ENCODE measurements around the gene EIPR1. TPM values are rescaled to one million over a fixed set of nuclear protein-coding genes. Genes with fewer than 3 reads are reported as not detected.
"Not testable (repeated sequence)": the region's sequence is repeated elsewhere in the genome, so short reads cannot be mapped to it uniquely, and the experiment has no call there.

EIPR1 gene
- total RNA-seq, 1 experiment from 2014 or later, result 27.8 TPM

- no CpG with 5 or more reads among the region's 6 CpGs for WGBS (ENCODE audit: extremely low coverage, insufficient read length, low lambda C conversion rate)
- H3K9ac ChIP-seq (ENCODE audit: extremely low read depth, insufficient read length, low read length), result no peak overlapping the region
Observed at GRCh38 chr2:3376821-3377220, 797 bp downstream of the EIPR1 start.

GRCh38 chr2:3369340-3370181 is 8.1 kb downstream of the EIPR1 start:
- Mint-ChIP-seq H3K36me3 (ENCODE audit: insufficient read depth in 1 of 3, low read depth in 3 of 3) (peaks cover 13 to 23% (median 20%) of the 10 kb centered on the region in 3 experiments), H3K9me3 (peaks cover 19 to 22% of the 10 kb centered on the region in 2 experiments)
- H3K27ac Mint-ChIP-seq; H4K20me1 ChIP-seq (ENCODE audit: control insufficient read depth, insufficient read depth, insufficient read length); H3K9me3 ChIP-seq (ENCODE audit: control insufficient read depth, low read depth, low read length); H2BK15ac ChIP-seq (ENCODE audit: low read depth, low read length); DNase-seq; H4K5ac ChIP-seq (ENCODE audit: insufficient read length, low read depth, low read length); H3K23me2 ChIP-seq (ENCODE audit: insufficient read length, low read depth, low read length, poor library complexity, severe bottlenecking); H2BK5ac ChIP-seq (ENCODE audit: insufficient read length, low read length); H3K4me3 Mint-ChIP-seq; H3K4me1 ChIP-seq (ENCODE audit: insufficient read depth, low read length); H3K4me1 Mint-ChIP-seq; H2BK20ac ChIP-seq (ENCODE audit: low read depth, low read length, poor library complexity, severe bottlenecking); H3K18ac ChIP-seq (ENCODE audit: insufficient read length, low read depth, low read length); H2AK5ac ChIP-seq (ENCODE audit: insufficient read length, low read length); H4K8ac ChIP-seq (replicated peaks; ENCODE audit: insufficient read length, low read depth, low read length); H3T11ph ChIP-seq (ENCODE audit: low read length); H3K9ac ChIP-seq (ENCODE audit: extremely low read depth, insufficient read length, low read length); H2AFZ ChIP-seq (ENCODE audit: low read length); H2BK120ac ChIP-seq (ENCODE audit: low read depth, low read length, poor library complexity, severe bottlenecking); H3K14ac ChIP-seq (ENCODE audit: insufficient read depth, low read length); H3K27me3 Mint-ChIP-seq (ENCODE audit: low read depth); H3K4ac ChIP-seq (ENCODE audit: low read depth, low read length); H3K4me2 ChIP-seq (ENCODE audit: insufficient read depth, insufficient read length, low read length); H3K56ac ChIP-seq (ENCODE audit: insufficient read length, low read depth, low read length); H4K91ac ChIP-seq (ENCODE audit: insufficient read length, low read depth, low read length); H3K27ac ChIP-seq (ENCODE audit: insufficient read length, low read depth, low read length); H3K23ac ChIP-seq (ENCODE audit: insufficient read length, low read depth, low read length); H3K79me2 ChIP-seq (ENCODE audit: insufficient read depth, low read length); H2BK12ac ChIP-seq (ENCODE audit: insufficient read length, low read depth, low read length); H3K27me3 ChIP-seq (ENCODE audit: insufficient read depth, low read length); H3K79me1 ChIP-seq (ENCODE audit: insufficient read depth, low read depth, low read length, poor library complexity, severe bottlenecking): not testable (repeated sequence)
- no CpG with 5 or more reads among the region's 34 CpGs for WGBS (ENCODE audit: extremely low coverage, insufficient read length, low lambda C conversion rate)

More at GRCh38 chr2:3376821-3377220, 797 bp downstream of the EIPR1 start:
- H3K56ac ChIP-seq (ENCODE audit: insufficient read length, low read depth, low read length), result no peak overlapping the region
- H2AFZ ChIP-seq (ENCODE audit: low read length), result no peak overlapping the region
- no peak overlapping the region for H3K27ac ChIP-seq (ENCODE audit: insufficient read length, low read depth, low read length)
- no peak overlapping the region for H2BK15ac ChIP-seq (ENCODE audit: low read depth, low read length)
- Mint-ChIP-seq H3K36me3 (ENCODE audit: insufficient read depth in 1 of 3, low read depth in 3 of 3) (peaks cover 8 to 10% (median 10%) of the 10 kb centered on the region in 3 experiments), H3K27ac (peak overlapping the region in 1 of 3 experiments; percentile 98; a peak in 1 of 7 replicates), H3K4me1 (peaks cover 21 to 27% of the 10 kb centered on the region in 2 experiments), H3K9me3 (peaks cover 0 to 2% of the 10 kb centered on the region in 2 experiments; a peak in 2 of 5 replicates), H3K4me3 (peak overlapping the region; percentile 97), H3K27me3 (ENCODE audit: low read depth) (no peaks in the 10 kb centered on the region)
- no peak overlapping the region for H2AK5ac ChIP-seq (ENCODE audit: insufficient read length, low read length)
- H3K4me1 ChIP-seq (ENCODE audit: insufficient read depth, low read length), result peaks cover 2% of the 10 kb centered on the region; the same call in 1 of the 2 replicates
- H3K9me3 ChIP-seq (ENCODE audit: control insufficient read depth, low read depth, low read length), result no peaks in the 10 kb centered on the region
- H3K79me2 ChIP-seq (ENCODE audit: insufficient read depth, low read length), result peaks cover 5% of the 10 kb centered on the region; the same call in 1 of the 2 replicates
- TF ChIP-seq CTCF (conservative IDR thresholded peaks at IDR 0.05), result no peak
- H4K91ac ChIP-seq (ENCODE audit: insufficient read length, low read depth, low read length), result no peak overlapping the region
- H3K4ac ChIP-seq (ENCODE audit: low read depth, low read length), result no peak overlapping the region
- H4K5ac ChIP-seq (ENCODE audit: insufficient read length, low read depth, low read length), result no peak overlapping the region
- no peak overlapping the region for H3T11ph ChIP-seq (ENCODE audit: low read length)
- H3K79me1 ChIP-seq (ENCODE audit: insufficient read depth, low read depth, low read length, poor library complexity, severe bottlenecking), result peaks cover 6% of the 10 kb centered on the region
- no peak overlapping the region for H2BK12ac ChIP-seq (ENCODE audit: insufficient read length, low read depth, low read length)
- no peak overlapping the region for H2BK20ac ChIP-seq (ENCODE audit: low read depth, low read length, poor library complexity, severe bottlenecking)
- no peak overlapping the region for H4K8ac ChIP-seq (replicated peaks; ENCODE audit: insufficient read length, low read depth, low read length)
- H2BK120ac ChIP-seq (ENCODE audit: low read depth, low read length, poor library complexity, severe bottlenecking), result no peak overlapping the region
- H4K20me1 ChIP-seq (ENCODE audit: control insufficient read depth, insufficient read depth, insufficient read length), result no peaks in the 10 kb centered on the region
- no peak overlapping the region for H2BK5ac ChIP-seq (ENCODE audit: insufficient read length, low read length)
- H3K27me3 ChIP-seq (ENCODE audit: insufficient read depth, low read length), result no peaks in the 10 kb centered on the region
- H3K18ac ChIP-seq (ENCODE audit: insufficient read length, low read depth, low read length), result no peak overlapping the region
- peaks cover 9% of the 10 kb centered on the region for H3K23me2 ChIP-seq (ENCODE audit: insufficient read length, low read depth, low read length, poor library complexity, severe bottlenecking)
- no peak for DNase-seq
- no peak overlapping the region for H3K23ac ChIP-seq (ENCODE audit: insufficient read length, low read depth, low read length)
- peak overlapping the region; percentile 78 for H3K4me2 ChIP-seq (ENCODE audit: insufficient read depth, insufficient read length, low read length)
- H3K14ac ChIP-seq (ENCODE audit: insufficient read depth, low read length), result no peak overlapping the region
